Activated CD4-positive, CD25-positive, alpha-beta regulatory T cell treated with anti-CD3 and anti-CD28 coated beads, Interleukin-2, amount 50 U/mL, for 72 hours (primary cell): ENCODE results near the gene E2F1.
"Not testable (repeated sequence)": the region's sequence is repeated elsewhere in the genome, so short reads cannot be mapped to it uniquely, and the experiment has no call there.

ENCODE experiments used
- DNase-seq: peaks from one replicate; pipeline ENCODE4 v3.0.0; 2021

Gene E2F1

DNA sequence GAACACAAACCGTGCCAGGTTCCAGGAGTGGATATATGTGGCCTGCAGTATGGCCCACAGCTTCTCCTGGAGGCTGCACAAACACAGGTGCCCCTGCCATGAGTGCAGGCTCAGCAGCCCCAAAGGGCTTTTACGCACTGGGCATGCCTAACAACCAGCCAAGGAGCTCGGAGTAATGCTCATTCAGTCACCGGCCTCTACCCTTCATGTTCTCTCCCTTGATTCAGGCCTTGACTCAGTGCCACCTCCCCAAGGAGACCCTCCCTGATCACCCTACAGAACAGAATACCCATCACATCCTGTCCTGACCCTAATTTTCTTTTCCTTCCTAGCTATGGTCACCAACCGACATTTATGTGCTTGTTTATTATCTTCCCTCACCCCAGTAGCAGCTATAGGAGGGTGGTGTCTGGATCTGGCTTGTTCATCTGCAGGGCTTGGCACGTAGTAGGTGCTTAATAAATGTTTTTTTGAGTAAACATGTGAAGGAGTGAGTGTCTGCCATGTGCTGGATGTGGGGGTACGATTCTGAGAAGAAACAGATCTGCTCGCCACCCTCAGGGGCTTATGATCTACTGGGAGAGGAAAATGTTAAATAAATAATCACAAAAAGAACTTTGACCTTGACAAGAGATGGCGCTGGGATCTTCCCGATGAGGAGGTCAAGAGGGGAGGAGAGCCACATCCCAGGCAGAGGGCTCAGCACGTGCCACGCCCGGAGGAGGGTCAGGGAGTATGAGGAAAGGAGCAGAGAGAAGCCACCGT lies 24.7 kb upstream of the E2F1 start:
- DNase-seq, result no peak

DNA sequence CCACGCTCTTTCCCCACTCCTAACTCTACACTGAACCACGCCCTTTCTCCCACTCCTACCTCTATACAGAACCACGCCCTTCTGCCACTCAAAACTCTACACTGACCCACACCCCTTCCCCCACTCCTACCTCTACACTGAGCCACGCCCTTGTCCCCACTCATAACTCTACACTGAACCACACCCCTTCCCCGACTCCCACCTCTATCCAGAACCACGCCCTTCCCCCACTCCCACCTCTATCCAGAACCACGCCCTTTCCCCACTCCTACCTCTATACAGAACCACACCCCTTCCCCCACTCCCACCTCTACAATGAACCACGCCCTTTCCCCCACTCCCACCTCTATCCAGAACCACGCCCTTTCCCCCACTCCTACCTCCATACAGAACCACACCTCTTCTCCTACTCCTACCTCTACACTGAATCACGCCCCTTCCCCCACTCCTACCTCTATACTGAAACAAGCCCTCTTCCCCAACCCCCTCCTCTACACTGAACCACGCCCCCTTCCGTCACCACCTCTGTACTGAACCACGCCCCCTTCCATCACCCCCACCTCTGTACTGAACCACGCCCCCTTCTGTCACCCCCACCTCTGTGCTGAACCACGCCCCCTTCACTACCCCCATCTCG lies 23.8 kb upstream of the E2F1 start:
- no peak for DNase-seq

DNA sequence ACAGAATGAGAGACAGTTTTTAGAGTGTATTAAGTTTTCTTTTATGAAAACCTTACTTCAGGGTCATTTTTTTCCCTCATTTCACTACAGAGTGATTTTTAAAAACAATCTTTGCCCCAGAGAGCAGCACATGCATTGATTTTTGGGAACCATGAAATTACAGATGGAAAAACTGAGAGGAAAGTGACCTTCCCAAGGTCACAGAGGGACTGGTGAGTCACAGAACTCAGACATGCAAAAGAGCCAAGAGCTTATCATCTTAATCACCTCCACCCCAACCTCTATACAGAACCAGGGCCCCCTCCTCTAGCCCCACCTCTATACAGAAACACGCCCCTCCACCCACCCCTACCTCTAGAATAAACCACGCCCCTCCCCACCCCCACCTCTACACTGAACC lies 23.2 kb upstream of the E2F1 start:
- no peak for DNase-seq

DNA sequence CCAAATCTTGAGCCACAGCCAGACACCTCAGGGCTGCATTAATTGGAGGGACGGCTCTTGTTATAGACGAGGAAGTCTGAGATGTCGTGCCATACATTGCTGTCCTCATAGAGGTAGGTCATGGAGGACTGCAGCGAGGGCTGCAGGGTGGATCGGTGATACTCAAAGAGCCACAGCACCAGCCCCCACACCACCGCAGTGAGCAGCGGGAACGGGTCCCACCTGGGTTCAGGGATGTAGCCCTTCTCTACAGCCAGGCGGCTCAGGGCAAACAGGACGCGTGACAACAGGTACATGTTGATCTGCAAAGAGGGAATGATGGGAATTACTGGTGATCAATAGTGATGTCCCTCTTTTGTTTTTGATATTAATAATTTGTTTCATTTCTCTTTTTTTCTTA lies 21.5 kb upstream of the E2F1 start:
- no peak for DNase-seq

DNA sequence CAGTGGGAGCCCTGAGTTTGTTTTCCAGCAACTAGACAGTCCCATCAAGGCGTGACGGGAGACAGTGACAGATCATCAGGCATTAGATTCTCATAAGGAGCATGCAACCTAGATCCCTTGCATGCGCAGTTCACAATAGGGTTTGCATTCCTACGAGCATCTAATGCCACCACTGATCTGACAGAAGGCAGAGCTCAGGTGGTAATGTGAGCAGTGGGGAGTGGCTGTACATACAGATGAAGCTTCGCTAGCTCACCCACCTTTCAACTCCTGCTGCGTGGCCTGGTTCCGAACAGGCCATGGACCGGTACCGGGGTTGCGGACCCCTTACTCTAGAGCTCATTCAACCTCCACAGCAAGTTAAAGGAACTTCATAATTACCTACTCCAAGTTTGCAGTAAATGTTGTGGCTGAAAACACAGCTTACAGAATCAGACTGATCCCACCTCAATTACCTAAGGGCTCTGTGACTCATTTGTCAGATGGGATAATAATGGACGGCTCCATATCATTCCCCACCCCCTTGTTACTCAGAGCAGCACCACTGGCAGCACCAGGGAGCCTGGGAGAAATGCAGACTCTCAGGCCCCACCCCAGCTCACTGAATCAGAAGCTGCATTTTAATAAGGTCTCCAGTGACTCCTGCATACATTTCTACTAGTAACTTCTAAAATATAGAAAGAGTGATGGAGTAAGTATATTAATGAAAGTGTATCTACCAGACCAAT lies 18.2 kb upstream of the E2F1 start:
- DNase-seq, result no peak

DNA sequence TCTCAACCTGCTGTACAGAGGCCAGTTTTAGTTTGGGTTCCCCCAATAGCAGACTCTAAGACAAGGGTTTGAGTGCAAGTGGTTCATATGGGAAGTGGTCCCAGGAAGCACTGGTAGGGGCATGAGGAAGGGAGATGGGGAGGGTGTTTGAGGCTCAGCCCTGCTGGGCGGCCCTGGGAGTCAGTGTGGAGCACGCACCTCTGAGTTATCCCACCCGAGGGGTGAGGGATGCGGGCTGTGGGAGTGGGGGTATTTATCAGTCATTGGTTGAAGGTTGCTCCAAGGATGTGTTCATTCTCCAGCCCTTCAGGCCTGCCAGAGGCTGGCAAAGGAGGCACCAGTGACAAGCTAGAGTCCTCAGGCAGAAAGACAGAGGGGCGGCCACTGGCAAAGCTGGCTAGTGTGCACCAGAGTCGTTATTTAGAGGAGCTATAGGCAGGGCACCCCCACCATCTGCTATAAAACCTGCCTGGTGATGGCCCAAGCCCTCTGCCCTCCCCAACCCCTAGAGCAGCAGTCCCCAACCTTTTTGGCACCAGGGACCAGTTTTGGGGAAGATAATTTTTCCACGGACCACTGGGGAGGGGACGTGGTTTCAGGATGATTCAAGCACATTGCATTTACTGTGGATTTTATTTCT lies 17.4 kb upstream of the E2F1 start:
- DNase-seq, result no peak

DNA sequence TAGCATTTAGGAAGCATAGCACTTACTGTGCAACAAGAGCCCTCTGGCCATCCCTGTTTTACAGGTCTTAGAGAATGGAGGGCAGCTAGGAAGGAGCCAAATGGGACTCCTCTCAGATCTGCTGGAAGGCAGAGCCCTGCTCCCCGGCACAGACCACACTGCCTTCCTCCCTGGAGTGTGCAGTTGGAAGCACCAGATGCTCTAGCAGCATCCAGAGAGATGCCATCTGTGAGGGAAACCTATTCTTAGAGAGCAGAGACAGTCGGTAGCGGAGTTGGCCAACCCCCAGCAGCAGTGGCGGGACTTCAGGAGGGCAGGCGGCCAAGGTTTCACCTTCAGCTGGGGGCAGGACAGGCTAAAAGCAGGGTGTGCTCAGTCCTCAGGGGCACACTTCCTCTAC lies 16.7 kb upstream of the E2F1 start:
- no peak for DNase-seq

GRCh38 chr20:33701629-33702450 lies 15.7 kb upstream of the E2F1 start:
- DNase-seq, result no peak

GRCh38 chr20:33700696-33701441 lies 14.7 kb upstream of the E2F1 start:
- not testable (repeated sequence) for DNase-seq

DNA sequence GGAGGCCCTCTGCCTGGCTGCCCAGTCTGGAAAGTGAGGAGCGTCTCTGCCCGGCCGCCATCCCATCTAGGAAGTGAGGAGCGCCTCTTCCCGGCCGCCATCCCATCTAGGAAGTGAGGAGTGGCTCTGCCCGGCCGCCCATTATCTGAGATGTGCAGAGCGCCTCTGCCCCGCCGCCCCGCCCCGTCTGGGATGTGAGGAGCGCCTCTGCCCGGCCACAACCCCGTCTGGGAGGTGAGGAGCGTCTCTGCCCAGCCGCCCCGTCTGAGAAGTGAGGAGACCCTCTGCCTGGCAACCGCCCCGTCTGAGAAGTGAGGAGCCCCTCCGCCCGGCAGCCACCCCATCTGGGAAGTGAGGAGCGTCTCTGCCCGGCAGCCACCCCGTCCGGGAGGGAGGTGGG lies 12.8 kb upstream of the E2F1 start:
- DNase-seq, result not testable (repeated sequence)

GRCh38 chr20:33697129-33697528 lies 10.9 kb upstream of the E2F1 start:
- DNase-seq, result no peak

DNA sequence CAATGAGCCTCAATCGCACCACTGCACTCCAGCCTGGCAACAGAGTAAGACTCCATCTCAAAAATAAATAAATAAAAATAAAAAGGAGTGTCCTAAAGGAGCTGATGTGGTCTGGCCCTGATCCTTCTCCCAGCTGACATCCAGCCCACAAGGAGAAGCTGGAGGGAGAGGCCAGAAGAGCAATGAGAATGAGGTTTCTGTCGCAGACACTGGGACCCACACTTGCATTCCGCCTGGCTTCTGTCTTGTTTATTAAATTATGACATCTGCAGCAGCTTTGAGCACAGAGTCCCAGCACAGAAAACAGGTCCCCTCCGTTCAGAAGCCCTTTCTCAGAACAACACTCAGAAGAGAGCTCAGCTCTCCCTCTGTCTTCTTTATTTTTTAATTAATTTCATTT lies 10.3 kb upstream of the E2F1 start:
- no peak for DNase-seq

GRCh38 chr20:33694639-33695012 lies 8.4 kb upstream of the E2F1 start:
- no peak for DNase-seq

DNA sequence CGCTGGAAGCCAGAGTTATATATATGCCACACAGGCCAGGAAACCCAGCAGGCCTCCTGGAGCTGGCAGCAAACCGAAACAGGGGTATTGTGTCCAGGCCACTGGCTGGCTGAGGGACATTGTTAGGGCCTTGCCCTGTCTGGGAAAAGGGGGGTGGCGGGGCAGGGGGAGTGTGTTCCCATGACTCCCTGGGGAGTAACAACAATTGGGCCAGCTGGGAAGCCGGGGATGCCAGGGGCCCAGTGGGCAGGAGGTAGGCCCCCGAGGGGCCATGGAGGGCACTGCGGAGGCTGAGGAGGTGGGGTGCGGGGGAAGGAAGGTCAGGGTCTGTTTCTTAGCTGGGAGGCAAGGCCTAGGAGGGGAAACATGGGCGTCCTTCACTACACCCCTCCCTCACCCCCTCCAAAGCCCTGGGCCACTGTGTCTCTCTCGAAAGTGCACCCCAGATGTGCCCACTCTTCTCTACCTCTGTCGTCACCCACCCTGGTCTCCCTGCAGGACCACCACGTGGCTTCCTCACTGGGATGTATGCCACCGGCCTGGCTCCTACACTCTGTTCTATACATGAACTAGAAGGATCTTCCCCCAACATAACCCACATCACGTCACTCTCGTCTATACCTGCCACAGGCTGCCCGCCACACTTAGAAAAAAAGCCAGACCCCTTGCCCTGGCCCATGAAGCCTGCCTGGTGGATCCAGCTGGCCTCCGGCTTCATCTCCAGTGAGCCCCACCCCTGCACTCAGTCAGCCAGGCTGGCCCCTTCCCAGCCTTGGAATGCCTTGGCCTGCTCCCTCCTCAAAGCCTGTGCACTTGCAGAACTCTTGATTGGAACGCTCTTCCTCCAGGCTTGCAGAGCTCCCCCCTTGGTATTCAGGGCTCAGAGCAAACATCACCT lies 7.8 kb upstream of the E2F1 start:
- DNase-seq, result no peak

GRCh38 chr20:33693289-33693688 lies 7.1 kb upstream of the E2F1 start:
- no peak for DNase-seq

GRCh38 chr20:33689973-33690372 lies 3.8 kb upstream of the E2F1 start:
- no peak for DNase-seq

GRCh38 chr20:33689493-33689892 lies 3.3 kb upstream of the E2F1 start:
- DNase-seq, result no peak

GRCh38 chr20:33688938-33689424 lies 2.8 kb upstream of the E2F1 start:
- DNase-seq, result no peak

GRCh38 chr20:33687993-33688937 lies 2.1 kb upstream of the E2F1 start:
- DNase-seq, result no peak
